ENCODE measurements around the gene PHC3.
A peak's percentile ranks its signal among the peaks of the same experiment; 100 is the strongest.
"Not testable (repeated sequence)": the region's sequence is repeated elsewhere in the genome, so short reads cannot be mapped to it uniquely, and the experiment has no call there.

PHC3 gene
- 133 to 237 (median 229) reads per million in 4 experiments for total RNA-seq

GRCh38 chr3:170180908-170181885, at the start of gene PHC3:
Gene PHC3, minus strand, starts transcription at chr3:170181733. Its CDS starts 18 bp downstream, at chr3:170181715.
- peak; percentile 89 for DNase-seq

GRCh38 chr3:170228093-170228766, 46.7 kb upstream of the PHC3 start:
- DNase-seq = no peak

GRCh38 chr3:170226426-170226960, 45.0 kb upstream of the PHC3 start:
- no peak for DNase-seq

GRCh38 chr3:170225166-170225565, 43.6 kb upstream of the PHC3 start:
- no peak for DNase-seq

GRCh38 chr3:170222647-170223541, 41.4 kb upstream of the PHC3 start:
- DNase-seq = peak; percentile 22

- DNase-seq = peak; percentile 72
Measured at GRCh38 chr3:170221924-170222646, 40.6 kb upstream of the PHC3 start, which contains the start of gene PRKCI. Gene PRKCI, plus strand, starts transcription at chr3:170222424. Its CDS starts 246 bp downstream, at chr3:170222670.

GRCh38 chr3:170220871-170221270, 39.3 kb upstream of the PHC3 start:
- DNase-seq = no peak

GRCh38 chr3:170219850-170220249, 38.3 kb upstream of the PHC3 start:
- DNase-seq = no peak

- no peak for DNase-seq
Measured at GRCh38 chr3:170211668-170212067, 30.1 kb upstream of the PHC3 start.

- no peak for DNase-seq
Measured at GRCh38 chr3:170207717-170208116, 26.2 kb upstream of the PHC3 start.

GRCh38 chr3:170206164-170206762, 24.7 kb upstream of the PHC3 start:
- DNase-seq = not testable (repeated sequence)

GRCh38 chr3:170205302-170205701, 23.8 kb upstream of the PHC3 start:
- no peak for DNase-seq

- no peak for DNase-seq
Measured at GRCh38 chr3:170204509-170204908, 23.0 kb upstream of the PHC3 start.

GRCh38 chr3:170204023-170204472, 22.5 kb upstream of the PHC3 start:
- DNase-seq = no peak

GRCh38 chr3:170203457-170203856, 21.9 kb upstream of the PHC3 start:
- no peak for DNase-seq

- no peak for DNase-seq
Measured at GRCh38 chr3:170201527-170201926, 20.0 kb upstream of the PHC3 start.

- DNase-seq = no peak
Measured at GRCh38 chr3:170200987-170201386, 19.5 kb upstream of the PHC3 start.

GRCh38 chr3:170196833-170197232, 15.3 kb upstream of the PHC3 start:
- DNase-seq = no peak

GRCh38 chr3:170195759-170196158, 14.2 kb upstream of the PHC3 start:
- not testable (repeated sequence) for DNase-seq

- no peak for DNase-seq
Measured at GRCh38 chr3:170189398-170190256, 8.1 kb upstream of the PHC3 start.

Measured in effector CD8-positive, alpha-beta T cell (primary cell).